Measurements from ENCODE around the gene KCNN2.

DNA sequence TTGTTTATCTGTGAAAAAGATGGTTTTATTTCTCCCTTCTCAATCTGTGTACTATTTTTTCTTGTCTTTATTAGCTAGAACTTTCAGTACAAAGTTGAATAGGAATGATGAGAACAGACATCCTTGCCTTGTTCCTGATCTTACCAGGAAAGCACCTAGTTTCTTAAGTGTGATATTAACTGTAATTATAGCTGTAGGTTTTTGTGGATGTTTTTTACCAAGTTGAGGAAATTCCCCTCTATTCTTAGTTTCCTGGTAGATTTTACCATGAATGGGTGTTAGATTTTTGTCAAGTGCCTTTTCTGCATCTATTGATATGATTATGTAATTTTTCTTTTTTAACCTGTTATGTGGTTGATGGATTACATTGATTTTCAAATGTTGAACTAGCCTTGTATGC is 68.7 kb downstream of the KCNN2 start:
- TF ChIP-seq, protein P1, sequence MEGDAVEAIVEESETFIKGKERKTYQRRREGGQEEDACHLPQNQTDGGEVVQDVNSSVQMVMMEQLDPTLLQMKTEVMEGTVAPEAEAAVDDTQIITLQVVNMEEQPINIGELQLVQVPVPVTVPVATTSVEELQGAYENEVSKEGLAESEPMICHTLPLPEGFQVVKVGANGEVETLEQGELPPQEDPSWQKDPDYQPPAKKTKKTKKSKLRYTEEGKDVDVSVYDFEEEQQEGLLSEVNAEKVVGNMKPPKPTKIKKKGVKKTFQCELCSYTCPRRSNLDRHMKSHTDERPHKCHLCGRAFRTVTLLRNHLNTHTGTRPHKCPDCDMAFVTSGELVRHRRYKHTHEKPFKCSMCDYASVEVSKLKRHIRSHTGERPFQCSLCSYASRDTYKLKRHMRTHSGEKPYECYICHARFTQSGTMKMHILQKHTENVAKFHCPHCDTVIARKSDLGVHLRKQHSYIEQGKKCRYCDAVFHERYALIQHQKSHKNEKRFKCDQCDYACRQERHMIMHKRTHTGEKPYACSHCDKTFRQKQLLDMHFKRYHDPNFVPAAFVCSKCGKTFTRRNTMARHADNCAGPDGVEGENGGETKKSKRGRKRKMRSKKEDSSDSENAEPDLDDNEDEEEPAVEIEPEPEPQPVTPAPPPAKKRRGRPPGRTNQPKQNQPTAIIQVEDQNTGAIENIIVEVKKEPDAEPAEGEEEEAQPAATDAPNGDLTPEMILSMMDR (IDR thresholded peaks at IDR 0.05), result no peak
- TF ChIP-seq EP300 (IDR thresholded peaks at IDR 0.05), result no peak
- TF ChIP-seq POLR2AphosphoS5 (IDR thresholded peaks at IDR 0.05), result no peak
- no peak for TF ChIP-seq POLR2A (IDR thresholded peaks at IDR 0.05)

Measured in sigmoid colon (tissue), 4 donors.